GM18858 (cell line): ENCODE data around the gene UQCRC2.
"Not testable (repeated sequence)": the region's sequence is repeated elsewhere in the genome, so short reads cannot be mapped to it uniquely, and the experiment has no call there.

ENCODE experiments used
- ATAC-seq: cut with Tn5 transposase; IDR thresholded peaks from one replicate; pipeline ENCODE4 v1.9.1; 2021; ENCODE audit not compliant: unreplicated experiment

UQCRC2 gene

DNA sequence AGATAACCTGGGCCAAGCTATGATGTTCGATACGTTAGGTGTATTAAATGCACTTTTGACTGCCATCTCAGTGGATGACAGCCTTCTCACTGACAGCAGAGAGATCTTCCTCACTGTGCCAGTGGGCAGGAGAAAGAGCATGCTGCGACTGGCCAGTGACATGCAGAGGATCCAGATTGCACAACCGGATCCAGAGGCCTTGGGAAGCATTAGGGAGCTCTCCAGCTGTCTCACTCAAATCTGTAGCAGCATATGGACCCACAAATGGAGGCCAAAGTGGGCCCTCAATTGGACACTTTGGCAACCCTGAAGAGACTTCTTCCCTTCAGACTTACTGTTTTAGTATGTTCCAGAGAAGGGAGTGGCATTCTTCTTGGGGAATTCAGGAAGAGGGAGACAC lies 26.9 kb downstream of the UQCRC2 start:
- no peak for ATAC-seq

GRCh38 chr16:21982108-21982507 lies 28.9 kb downstream of the UQCRC2 start:
- no peak for ATAC-seq

- no peak for ATAC-seq
Measured at GRCh38 chr16:21984062-21984461, 30.9 kb downstream of the UQCRC2 start.

- no peak for ATAC-seq
Measured at GRCh38 chr16:21985524-21985923, 32.4 kb downstream of the UQCRC2 start.

GRCh38 chr16:21986692-21987246 lies 33.6 kb downstream of the UQCRC2 start:
- ATAC-seq = no peak

DNA sequence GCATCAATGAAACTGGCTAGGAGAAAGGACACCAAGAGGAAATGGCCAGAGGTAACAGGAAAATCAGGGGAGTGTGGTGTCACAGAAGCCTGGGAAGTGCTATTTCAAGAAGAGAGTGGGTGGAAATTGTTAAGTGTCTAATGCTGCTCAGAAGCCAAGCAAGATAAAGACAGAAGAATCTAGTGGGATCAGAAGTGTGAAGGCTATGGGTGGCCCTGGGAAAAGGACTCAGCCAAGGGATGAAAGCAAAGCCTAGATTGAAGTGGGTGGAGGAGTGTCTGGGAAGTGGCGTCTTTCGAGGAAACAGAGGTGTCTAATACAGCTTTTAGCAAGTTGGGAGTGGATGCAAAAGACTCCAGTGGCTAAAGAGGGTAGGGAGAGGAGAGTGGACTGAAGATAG lies 34.3 kb downstream of the UQCRC2 start:
- no peak for ATAC-seq

DNA sequence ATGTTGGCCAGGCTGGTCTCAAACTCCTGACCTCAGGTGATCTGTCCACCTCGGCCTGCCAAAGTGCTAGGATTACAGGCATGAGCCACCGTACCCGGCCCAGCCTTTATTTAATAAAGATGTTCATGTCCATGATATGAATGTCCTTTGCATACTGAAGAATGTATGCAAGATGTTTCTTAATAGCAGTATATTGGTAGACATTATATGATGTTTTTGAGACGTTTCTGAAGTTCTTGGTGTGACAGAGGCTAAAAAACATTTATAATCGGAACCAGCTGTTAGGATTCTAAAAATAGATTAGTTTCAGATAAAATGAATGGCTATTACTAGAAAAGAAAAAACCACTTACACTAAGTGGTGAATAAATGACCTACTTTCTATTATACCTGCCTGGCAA lies 36.0 kb downstream of the UQCRC2 start:
- no peak for ATAC-seq

DNA sequence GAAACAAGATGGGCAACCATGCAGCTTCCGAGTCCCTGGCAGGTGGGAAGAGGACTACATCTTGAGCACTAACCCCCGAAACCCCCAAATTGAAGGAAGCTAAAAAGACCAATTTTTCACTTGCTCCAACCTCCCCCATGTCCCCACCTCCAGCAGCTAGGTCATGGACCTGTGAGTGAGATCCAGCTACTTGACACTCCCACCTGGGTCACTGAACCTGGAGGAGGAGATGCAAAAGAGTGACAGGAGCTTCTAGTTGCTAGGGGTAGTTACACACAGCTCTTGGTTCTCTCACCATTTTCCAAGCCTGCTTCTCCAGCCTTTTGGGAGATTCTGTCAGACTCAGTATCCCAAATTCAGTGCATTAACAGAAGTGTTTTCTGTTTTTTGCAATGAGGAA lies 36.6 kb downstream of the UQCRC2 start:
- no peak for ATAC-seq

DNA sequence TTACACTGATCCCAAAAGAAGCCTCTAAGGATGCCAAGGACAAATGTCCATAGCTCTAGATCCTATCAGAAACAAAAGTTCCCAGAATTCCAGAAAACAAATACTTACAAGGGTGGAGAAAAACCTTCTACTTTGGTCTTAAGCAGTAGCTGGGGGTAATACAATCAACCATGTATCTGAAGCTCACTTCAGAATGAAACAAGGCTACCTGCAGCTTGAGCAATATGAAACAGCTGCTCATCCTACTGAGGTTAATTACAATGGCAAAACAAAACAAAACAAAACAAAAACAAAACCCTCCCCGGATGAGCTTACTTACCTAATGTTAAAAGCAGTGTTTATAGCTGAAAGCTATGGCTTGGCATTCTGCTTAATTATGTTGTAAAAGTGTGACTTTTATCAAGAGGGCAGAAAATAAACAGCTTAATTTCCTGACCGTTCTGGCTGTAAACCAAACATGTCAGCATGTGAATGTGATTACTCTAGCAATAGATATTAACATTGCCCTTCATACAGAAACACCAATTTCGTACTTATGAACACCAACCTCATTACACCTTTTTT lies 37.3 kb downstream of the UQCRC2 start:
- no peak for ATAC-seq

DNA sequence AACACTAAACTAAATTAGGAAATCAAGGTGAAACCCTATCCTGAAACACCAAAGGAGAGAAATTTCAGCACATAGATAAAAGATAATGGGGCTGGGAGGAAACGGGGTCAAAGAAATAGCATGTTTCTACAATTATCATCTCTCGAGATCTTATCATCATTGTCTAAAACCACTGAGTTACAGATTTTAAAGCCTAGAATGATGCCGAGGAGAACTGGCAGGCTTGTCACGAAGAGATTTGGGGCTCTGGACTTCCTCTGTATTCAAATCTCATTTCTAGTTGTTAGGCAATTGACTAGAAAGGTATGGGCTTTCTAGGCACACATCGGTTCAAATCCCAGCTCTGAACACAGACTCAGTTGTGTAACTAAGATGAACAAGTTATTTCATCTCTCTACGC lies 38.5 kb downstream of the UQCRC2 start:
- no peak for ATAC-seq

DNA sequence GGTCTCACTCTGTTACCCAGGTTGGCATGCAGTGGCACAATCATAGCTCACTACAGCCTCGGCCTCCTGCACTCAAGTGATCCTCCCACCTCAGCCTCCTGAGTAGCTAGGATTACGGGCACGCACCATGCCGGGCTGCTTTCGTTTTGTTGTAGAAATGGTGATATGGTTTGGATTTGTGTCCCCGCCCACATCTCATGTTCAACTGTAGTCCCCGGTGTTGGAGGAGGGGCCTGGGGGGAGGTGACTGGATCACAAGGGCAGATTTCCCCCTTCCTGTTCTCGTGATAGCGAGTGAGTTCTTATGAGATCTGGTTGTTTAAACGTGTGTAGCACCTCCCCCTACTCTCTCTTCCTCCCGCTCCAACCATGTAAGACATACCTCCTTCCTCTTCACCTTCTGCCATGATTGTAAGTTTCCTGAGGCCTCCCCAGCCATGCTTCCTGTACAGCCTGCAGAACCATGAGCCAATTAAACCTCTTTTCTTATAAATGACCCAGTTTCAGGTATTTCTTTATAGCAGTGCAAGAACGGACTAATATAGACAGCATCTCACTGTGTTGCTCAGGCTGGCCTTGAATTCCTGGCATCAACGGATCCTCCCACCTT lies 41.8 kb downstream of the UQCRC2 start:
- ATAC-seq = no peak

GRCh38 chr16:21996923-21997696 lies 43.9 kb downstream of the UQCRC2 start:
- no peak for ATAC-seq

- no peak for ATAC-seq
Measured at GRCh38 chr16:21997697-21998480, 44.7 kb downstream of the UQCRC2 start.

GRCh38 chr16:22001591-22001990 lies 48.4 kb downstream of the UQCRC2 start:
- no peak for ATAC-seq

DNA sequence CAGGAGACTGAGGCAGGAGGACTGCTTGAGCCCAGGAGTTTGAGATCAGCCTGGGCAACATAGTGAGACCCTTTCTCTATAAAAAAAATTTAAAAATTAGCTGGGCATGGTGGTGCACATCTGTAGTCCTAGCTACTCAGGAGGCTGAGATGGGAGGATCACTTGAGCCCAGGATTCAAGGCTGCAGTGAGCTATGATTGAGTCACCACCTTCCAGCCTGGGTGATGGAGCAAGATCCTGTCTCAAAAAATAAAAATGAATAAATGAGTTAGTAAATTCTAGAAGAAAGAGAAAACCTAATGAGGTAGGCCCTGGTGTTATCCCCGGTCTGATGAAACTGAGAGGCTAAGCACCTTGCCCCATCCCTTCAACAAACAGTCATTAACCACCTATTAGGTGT lies 48.9 kb downstream of the UQCRC2 start:
- ATAC-seq = not testable (repeated sequence)

DNA sequence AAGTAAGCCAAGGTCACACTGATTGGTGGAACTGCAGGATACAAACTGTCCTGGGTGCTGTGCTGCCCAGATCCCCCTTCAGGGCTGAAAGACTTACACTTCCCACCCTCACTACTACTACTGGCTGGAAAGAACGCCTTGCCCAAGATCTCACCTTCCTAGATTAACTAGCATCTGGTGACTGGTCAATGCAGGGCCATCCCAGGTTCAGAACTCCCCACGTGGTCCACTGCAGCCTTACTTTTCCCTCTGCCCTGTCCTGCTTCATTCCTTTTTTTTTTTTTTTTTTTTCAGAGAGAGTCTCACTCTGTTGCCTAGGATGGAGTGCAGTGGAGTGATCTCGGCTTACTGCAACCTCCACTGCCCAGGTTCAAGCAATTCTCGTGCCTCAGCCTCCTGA lies 50.0 kb downstream of the UQCRC2 start:
- ATAC-seq = no peak

DNA sequence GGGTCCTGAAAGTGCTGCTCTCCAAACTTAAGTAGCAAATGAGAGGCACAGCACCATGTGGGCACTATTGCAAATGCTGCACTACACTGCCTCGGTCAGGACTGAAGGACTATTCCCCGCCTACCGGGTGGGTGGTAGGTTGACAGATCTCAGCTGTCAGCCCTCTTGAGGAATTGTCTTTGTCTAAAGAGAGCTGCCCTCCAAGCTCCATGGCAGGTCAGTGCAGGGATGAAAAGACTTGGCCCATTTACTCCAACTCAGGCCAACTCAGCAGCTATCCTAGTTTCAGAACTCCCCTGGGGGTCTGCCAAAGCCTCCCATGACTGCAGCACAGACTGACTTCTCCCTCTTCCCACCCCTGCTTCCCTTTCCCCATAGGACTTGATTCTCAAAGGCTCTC lies 51.2 kb downstream of the UQCRC2 start:
- no peak for ATAC-seq

- ATAC-seq = no peak
Measured at GRCh38 chr16:22005746-22006145, 52.6 kb downstream of the UQCRC2 start.

DNA sequence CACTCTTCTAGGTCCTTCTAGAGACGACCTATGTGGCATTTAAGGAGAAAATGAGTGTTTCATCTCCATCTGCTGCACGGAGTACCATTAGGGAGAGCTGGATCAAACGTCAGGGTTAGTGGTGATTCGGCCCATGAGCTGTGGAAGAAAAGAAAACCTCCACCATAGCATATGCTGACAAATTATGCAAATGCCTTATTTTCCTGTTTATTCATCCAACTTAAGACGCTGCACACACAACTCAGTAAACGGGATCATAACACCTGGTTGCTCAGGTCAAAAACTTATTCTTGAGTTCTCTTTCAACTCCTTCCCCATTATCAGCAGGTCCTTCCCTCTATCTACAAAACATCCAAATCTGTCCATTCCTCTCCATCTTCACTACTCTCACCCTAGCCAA lies 53.5 kb downstream of the UQCRC2 start:
- ATAC-seq = no peak

DNA sequence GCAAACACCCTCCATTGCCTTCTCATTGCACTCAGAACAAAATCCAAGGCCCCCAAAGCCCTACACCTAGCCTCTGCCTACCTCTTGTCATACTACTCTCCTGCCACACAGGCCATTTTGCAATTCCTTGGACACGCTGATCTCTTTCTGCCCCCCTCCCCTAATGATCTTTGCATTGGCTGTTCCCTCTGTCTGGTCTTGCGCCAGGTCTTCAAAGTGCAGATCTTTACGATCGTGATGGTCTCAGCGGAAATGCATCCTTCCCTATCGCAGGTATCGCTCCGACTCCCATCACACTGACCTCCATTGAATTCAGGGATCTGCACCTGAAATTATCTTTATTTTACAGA lies 54.0 kb downstream of the UQCRC2 start:
- no peak for ATAC-seq

DNA sequence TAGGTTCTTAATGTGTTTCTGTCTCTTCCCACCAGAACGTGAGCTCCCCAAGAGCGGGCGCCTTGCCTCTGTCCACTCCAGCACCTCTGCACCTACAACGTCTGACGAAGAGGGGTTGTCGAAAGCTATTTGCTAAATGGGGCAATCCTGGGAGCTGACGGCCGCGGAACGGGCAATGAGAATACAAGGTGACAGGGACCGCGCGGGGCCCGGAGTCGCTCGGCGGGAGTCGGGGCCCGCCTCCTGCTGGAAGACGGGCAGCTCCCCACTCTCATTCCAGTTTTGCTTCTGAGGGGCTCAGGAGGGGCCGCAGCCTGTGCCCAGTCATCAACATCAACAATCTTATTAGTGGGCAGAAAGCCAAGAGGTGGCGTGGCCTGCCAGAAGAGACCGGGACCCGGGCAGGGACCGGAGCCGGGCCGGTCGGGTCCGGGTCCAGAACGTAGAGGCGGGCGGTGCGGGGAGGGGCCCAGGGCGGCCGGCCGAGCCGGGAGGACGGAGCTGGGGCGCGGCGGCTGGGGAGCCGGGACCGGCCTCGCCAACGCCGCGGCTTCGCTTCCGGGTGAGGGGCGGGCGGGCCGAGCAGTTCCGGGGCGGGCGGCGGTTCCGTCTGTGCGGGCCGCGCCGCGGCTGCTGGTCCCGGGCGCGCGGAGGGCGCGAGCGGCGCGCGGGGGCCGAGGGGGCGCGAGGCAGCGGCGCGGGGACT lies 54.5 kb downstream of the UQCRC2 start, which contains the start of gene MOSMO:
Gene MOSMO, plus strand, starts transcription at position 603 of the 706 bp plus-strand sequence. CDS start 191 bp downstream, outside the sequence.
- no peak for ATAC-seq
